Neural progenitor cell (in vitro differentiated cells): Measurements from ENCODE around the gene SPP1. TPM values are rescaled to one million over a fixed set of nuclear protein-coding genes. Genes with fewer than 3 reads are reported as not detected.

ENCODE experiments used
- DNase-seq: peaks from one replicate; pipeline ENCODE4 v3.0.0-alpha.2; 2016; ENCODE audit warnings: low spot score
- H2AFZ ChIP-seq: fragments of 200-600 bp; sonication (generic); replicated peaks from 2 replicates; pipeline ENCODE4 v1.6.1; 2016; ENCODE audit warnings: antibody characterized with exemption
- H3F3A ChIP-seq: fragments of 200-600 bp; sonication (generic); 2 replicates; pipeline ENCODE4 v1.6.1; 2016; ENCODE audit warnings: antibody characterized with exemption, low read depth
- H3K27ac ChIP-seq: fragments of 200-600 bp; sonication (generic); 2 replicates; pipeline ENCODE4 v1.5.1; 2016; ENCODE audit warnings: mild to moderate bottlenecking
- H3K27me3 ChIP-seq: fragments of 200-600 bp; sonication (generic); 2 replicates; pipeline ENCODE4 v1.6.1; 2016; ENCODE audit warnings: mild to moderate bottlenecking, moderate library complexity
- H3K36me3 ChIP-seq: fragments of 200-600 bp; sonication (generic); 2 replicates; pipeline ENCODE4 v1.5.1; 2016
- H3K4me1 ChIP-seq: fragments of 200-600 bp; sonication (generic); 2 replicates; pipeline ENCODE4 v1.6.1; 2016; ENCODE audit warnings: mixed run types
- H3K4me2 ChIP-seq: fragments of 200-600 bp; sonication (generic); 2 replicates; pipeline ENCODE4 v1.6.1; 2016
- H3K4me3 ChIP-seq: fragments of 200-600 bp; sonication (generic); 2 replicates; pipeline ENCODE4 v1.5.1; 2016
- H3K79me2 ChIP-seq: fragments of 200-600 bp; sonication (generic); 2 replicates; pipeline ENCODE4 v1.6.1; 2016; ENCODE audit warnings: low read depth
- H3K9ac ChIP-seq: fragments of 200-600 bp; sonication (generic); 2 replicates; pipeline ENCODE4 v1.6.1; 2016
- H3K9me3 ChIP-seq: fragments of 200-600 bp; sonication (generic); 2 replicates; pipeline ENCODE4 v1.5.1; 2016; ENCODE audit warnings: low read depth
- H4K20me1 ChIP-seq: fragments of 200-600 bp; sonication (generic); 2 replicates; pipeline ENCODE4 v1.6.1; 2016; ENCODE audit warnings: low read depth
- H3K27ac Mint-ChIP-seq: 3 replicates; pipeline ENCODE4 v1.8.0; 2021; ENCODE audit warnings: mixed read lengths
- H3K27me3 Mint-ChIP-seq: 2 replicates; pipeline ENCODE4 v1.8.0; 2022; ENCODE audit warnings: low read depth, mild to moderate bottlenecking, inconsistent platforms, moderate library complexity, mixed read lengths; ENCODE audit not compliant: insufficient read depth
- H3K36me3 Mint-ChIP-seq: 3 replicates; pipeline ENCODE4 v1.8.0; 2021; ENCODE audit warnings: mixed read lengths
- H3K4me1 Mint-ChIP-seq: 3 replicates; pipeline ENCODE4 v1.8.0; 2021; ENCODE audit warnings: mixed read lengths
- H3K4me3 Mint-ChIP-seq: 3 replicates; pipeline ENCODE4 v1.8.0; 2021; ENCODE audit warnings: mild to moderate bottlenecking, moderate library complexity, mixed read lengths
- H3K9me3 Mint-ChIP-seq: 3 replicates; pipeline ENCODE4 v1.8.0; 2020; ENCODE audit warnings: mixed read lengths
- CTCF ChIP-seq: fragments of 200-600 bp; sonication (generic); IDR thresholded peaks from 2 replicates; pipeline ENCODE4 v1.5.1; 2017; ENCODE audit warnings: antibody characterized with exemption, mild to moderate bottlenecking
- EZH2 ChIP-seq: fragments of 200-600 bp; sonication (generic); IDR thresholded peaks from 2 replicates; pipeline ENCODE4 v1.6.1; 2017; ENCODE audit warnings: antibody characterized with exemption, mild to moderate bottlenecking, moderate library complexity
- EZH2phosphoT487 ChIP-seq: fragments of 200-600 bp; sonication (generic); IDR thresholded peaks from 2 replicates; pipeline ENCODE4 v1.6.1; 2017; ENCODE audit warnings: antibody characterized with exemption
- small RNA-seq: library from RNA; depleted of rRNA; stranded (forward); fragments of <200 nt; gene quantifications from one replicate; pipeline ENCODE3, GENCODE V24; 2015
- total RNA-seq: library from RNA; depleted of rRNA; stranded (reverse); fragments of >200 nt; gene quantifications from 2 replicates; pipeline ENCODE4 v1.2.3, GENCODE V29; 2015; ENCODE audit warnings: low replicate concordance

SPP1 gene
- total RNA-seq, 1 donor from 2014 or later: 0.54 TPM

- Histone ChIP-seq H3K27me3 (no peaks in the 10 kb centered on the region), H3K27ac (no peak overlapping the region), H3K9me3 (peaks cover 3% of the 10 kb centered on the region), H3K4me2 (no peak overlapping the region), H4K20me1 (no peaks in the 10 kb centered on the region), H3K4me1 (no peaks in the 10 kb centered on the region), H3K79me2 (no peaks in the 10 kb centered on the region), H3K36me3 (peaks cover 20% of the 10 kb centered on the region), H3K9ac (no peak overlapping the region), H3K4me3 (no peak overlapping the region), H3F3A (no peaks in the 10 kb centered on the region), H2AFZ (no peak overlapping the region)
- no peak for TF ChIP-seq EZH2phosphoT487
- no peak for TF ChIP-seq EZH2
- TF ChIP-seq CTCF: no peak
- peaks cover 19% of the 10 kb centered on the region for H3K9me3 Mint-ChIP-seq
- no peak overlapping the region for H3K27ac Mint-ChIP-seq
- peaks cover 2% of the 10 kb centered on the region for H3K27me3 Mint-ChIP-seq
- DNase-seq: no peak
- peaks cover 43% of the 10 kb centered on the region for H3K36me3 Mint-ChIP-seq
- no peak overlapping the region for H3K4me3 Mint-ChIP-seq
- H3K4me1 Mint-ChIP-seq: no peaks in the 10 kb centered on the region
Observed at GRCh38 chr4:88028946-88029345, 53.4 kb downstream of the SPP1 start.

GRCh38 chr4:88029556-88029955 lies 54.0 kb downstream of the SPP1 start:
- TF ChIP-seq CTCF (no peak), EZH2 (no peak), EZH2phosphoT487 (no peak)

GRCh38 chr4:88030565-88031310 lies 55.2 kb downstream of the SPP1 start:
- Histone ChIP-seq H4K20me1 (no peaks in the 10 kb centered on the region), H3K27me3 (no peaks in the 10 kb centered on the region), H2AFZ (no peak overlapping the region), H3K4me1 (no peaks in the 10 kb centered on the region), H3K36me3 (peaks cover 10% of the 10 kb centered on the region), H3K9ac (no peak overlapping the region), H3K27ac (no peak overlapping the region), H3K4me2 (no peak overlapping the region), H3K4me3 (no peak overlapping the region), H3F3A (no peaks in the 10 kb centered on the region), H3K79me2 (no peaks in the 10 kb centered on the region), H3K9me3 (no peaks in the 10 kb centered on the region)
- DNase-seq: no peak
- Mint-ChIP-seq H3K27ac (no peak overlapping the region), H3K36me3 (peaks cover 41% of the 10 kb centered on the region), H3K9me3 (peaks cover 7% of the 10 kb centered on the region), H3K4me1 (no peaks in the 10 kb centered on the region), H3K27me3 (peaks cover 2% of the 10 kb centered on the region), H3K4me3 (no peak overlapping the region)
- TF ChIP-seq EZH2phosphoT487 (no peak), EZH2 (no peak), CTCF (no peak)

More at GRCh38 chr4:88029556-88029955, 54.0 kb downstream of the SPP1 start:
- H3F3A ChIP-seq: no peaks in the 10 kb centered on the region
- H2AFZ ChIP-seq: no peak overlapping the region
- no peak for DNase-seq
- peaks cover 16% of the 10 kb centered on the region for H3K9me3 Mint-ChIP-seq
- peaks cover 39% of the 10 kb centered on the region for H3K36me3 Mint-ChIP-seq
- peaks cover 2% of the 10 kb centered on the region for H3K27me3 Mint-ChIP-seq
- no peaks in the 10 kb centered on the region for H3K27me3 ChIP-seq
- no peaks in the 10 kb centered on the region for H4K20me1 ChIP-seq
- no peak overlapping the region for H3K27ac Mint-ChIP-seq
- no peak overlapping the region for H3K4me3 Mint-ChIP-seq
- peaks cover 3% of the 10 kb centered on the region for H3K9me3 ChIP-seq
- H3K4me1 Mint-ChIP-seq: no peaks in the 10 kb centered on the region
- no peak overlapping the region for H3K4me3 ChIP-seq
- H3K79me2 ChIP-seq: no peaks in the 10 kb centered on the region
- peaks cover 16% of the 10 kb centered on the region for H3K36me3 ChIP-seq
- no peaks in the 10 kb centered on the region for H3K4me1 ChIP-seq
- H3K9ac ChIP-seq: no peak overlapping the region
- H3K4me2 ChIP-seq: no peak overlapping the region
- H3K27ac ChIP-seq: no peak overlapping the region

Small RNAs within 50 kb of the gene (small RNA-seq; reads per million reads assigned to genes)
- gene RNU1-36P: not detected

Other genes starting within 250 kb of the SPP1 start
- gene IBSP, start 176.2 kb upstream of the SPP1 start, total RNA-seq: not detected in 2 replicates
- gene MEPE, start 142.7 kb upstream of the SPP1 start, total RNA-seq: not detected in 2 replicates
- gene PKD2, start 31.9 kb downstream of the SPP1 start, total RNA-seq: 36.0 and 40.4 TPM in 2 replicates
- 0.62 and 2.4 TPM in 2 replicates for gene ABCG2, start 182.9 kb downstream of the SPP1 start, total RNA-seq